K562 (cell line): ENCODE results near the gene MYH15. TPM values are rescaled to one million over a fixed set of nuclear protein-coding genes. Genes with fewer than 3 reads are reported as not detected.

ENCODE experiments used
- ATAC-seq: fragments of 200-7000 bp; cut with Tn5 transposase; 3 replicates; pipeline ENCODE4 v1.9.1; 2020; ENCODE audit warnings: moderate library complexity
- BruUV-seq: library from RNA; stranded (reverse); fragments of 400-500 nt; replicated peaks from 2 replicates; lab custom pipeline; 2021; lab: Mats Ljungman, UMichigan
- CTCF ChIA-PET: fragments of 300-600 bp; formaldehyde crosslinking; extraction: SDS; loops from one replicate; lab custom pipeline; 2021; ENCODE audit warnings: low intra/inter-chr PET ratio; lab: Yijun Ruan, JAX
- POLR2A ChIA-PET: fragments of 300-600, 350-650 bp; sonication (Branson Sonifier 250); formaldehyde crosslinking; extraction: SDS; loops from one replicate; lab custom pipeline; 2021; ENCODE audit warnings: antibody characterized with exemption, inconsistent platforms; lab: Yijun Ruan, JAX
- DNase-seq, 4 experiments: peaks; one replicate each; pipeline versions ENCODE4 v3.0.0 to v3.0.0-alpha.2; 2011 to 2018; ENCODE audit warnings: low spot score in 3 of 4, mixed read lengths in 3 of 4; ENCODE audit errors: extremely low read depth in 1 of 4
- FAIRE-seq: peaks from 2 replicates; lab custom pipeline; 2011; peaks lifted over from hg19 to GRCh38; lab: Jason Lieb, UNC
- H2AFZ ChIP-seq: 2 replicates; pipeline ENCODE4 v1.6.0; 2011; ENCODE audit warnings: low read depth, low read length, control low read depth, inconsistent platforms
- H3K27ac ChIP-seq: fragments of 200-600 bp; 3 replicates; pipeline ENCODE4 v1.8.0; 2011; ENCODE audit warnings: low read depth, mild to moderate bottlenecking, control low read depth, inconsistent platforms, low read length, moderate library complexity, mixed read lengths; ENCODE audit errors: extremely low read depth
- H3K27me3 ChIP-seq, 2 experiments: fragments of 300-600 bp in 1 of 2; 2 replicates in 1 of 2; 3 replicates in 1 of 2; pipeline versions ENCODE4 v1.6.0 to v1.8.0; 2011; ENCODE audit warnings: inconsistent platforms in 2 of 2, low read length in 2 of 2, mild to moderate bottlenecking in 1 of 2, mixed read lengths in 1 of 2, moderate library complexity in 1 of 2; ENCODE audit not compliant: control insufficient read depth in 2 of 2, insufficient read depth in 2 of 2
- H3K36me3 ChIP-seq: fragments of 300-600 bp; 3 replicates; pipeline ENCODE4 v1.8.0; 2011; ENCODE audit warnings: mild to moderate bottlenecking, low read length, inconsistent platforms; ENCODE audit not compliant: control insufficient read depth, insufficient read depth
- H3K4me1 ChIP-seq, 2 experiments: fragments of 200-600 bp in 1 of 2; replicated peaks in 1 of 2; 2 replicates in 1 of 2; 3 replicates in 1 of 2; pipeline versions ENCODE4 v1.5.1 to v1.8.0; 2011; ENCODE audit warnings: inconsistent platforms in 2 of 2, low read length in 2 of 2, mild to moderate bottlenecking in 1 of 2, mixed read lengths in 1 of 2, moderate library complexity in 1 of 2; ENCODE audit not compliant: control insufficient read depth in 2 of 2, insufficient read depth in 2 of 2
- H3K4me2 ChIP-seq: 2 replicates; pipeline ENCODE4 v1.6.1; 2011; ENCODE audit warnings: low read length, control low read depth, inconsistent platforms, mixed read lengths; ENCODE audit not compliant: insufficient read depth
- H3K4me3 ChIP-seq: fragments of 200-600 bp; sonication (generic), shearing (Covaris generic); 2 replicates; pipeline ENCODE4 v1.5.1; 2016; ENCODE audit warnings: control low read depth, inconsistent platforms
- H3K79me2 ChIP-seq: fragments of 200-600 bp; 3 replicates; pipeline ENCODE4 v1.8.0; 2011; ENCODE audit warnings: low read length, inconsistent platforms; ENCODE audit not compliant: control insufficient read depth, insufficient read depth
- H3K9ac ChIP-seq, 2 experiments: 2 replicates each; pipeline versions ENCODE4 v1.6.0 to v1.6.1; 2011; ENCODE audit warnings: low read depth in 2 of 2, low read length in 2 of 2, control low read depth in 1 of 2, inconsistent platforms in 1 of 2, mild to moderate bottlenecking in 1 of 2, mixed read lengths in 1 of 2; ENCODE audit not compliant: insufficient read depth in 1 of 2
- H3K9me1 ChIP-seq: one replicate; pipeline ENCODE4 v1.6.0; 2011; ENCODE audit warnings: inconsistent platforms, mild to moderate bottlenecking, low read length, moderate library complexity; ENCODE audit not compliant: control insufficient read depth, insufficient read depth
- H3K9me3 ChIP-seq: replicated peaks from 2 replicates; pipeline ENCODE4 v1.5.1; 2011; ENCODE audit warnings: low read depth, low read length, inconsistent platforms; ENCODE audit not compliant: control insufficient read depth, insufficient read depth
- H4K20me1 ChIP-seq: replicated peaks from 2 replicates; pipeline ENCODE4 v1.6.1; 2011; ENCODE audit warnings: low read length, inconsistent platforms, mixed read lengths; ENCODE audit not compliant: control insufficient read depth, insufficient read depth
- EGR1 ChIP-seq: fragments of 450-650 bp; conservative IDR thresholded peaks from 2 replicates; pipeline ENCODE4 v1.6.1; 2017; ENCODE audit warnings: mild to moderate bottlenecking
- MCM3 ChIP-seq: fragments of 450-650 bp; IDR thresholded peaks from 2 replicates; pipeline ENCODE4 v1.6.1; 2016
- NFIX ChIP-seq: fragments of 250-450 bp; sonication (Bioruptor Pico); IDR thresholded peaks from 2 replicates; pipeline ENCODE4 v1.4.0; 2020; ENCODE audit warnings: low read depth, mild to moderate bottlenecking, moderate library complexity
- RBM34 ChIP-seq: fragments of 200-400 bp; formaldehyde crosslinking; IDR thresholded peaks from 2 replicates; pipeline ENCODE4 v1.6.1; 2018; ENCODE audit warnings: low read length, borderline replicate concordance; ENCODE audit not compliant: insufficient read depth
- TBL1XR1 ChIP-seq, 2 experiments: IDR thresholded peaks; 2 replicates each; pipeline ENCODE4 v1.6.1; 2012; ENCODE audit warnings: improper control_type of control experiment in 2 of 2, low read length in 2 of 2, mild to moderate bottlenecking in 1 of 2
- ZNF695 ChIP-seq: fragments of 450-650 bp; formaldehyde crosslinking; IDR thresholded peaks from 2 replicates; pipeline ENCODE4 v1.4.0; 2020; ENCODE audit warnings: mild to moderate bottlenecking, moderate library complexity
- WGBS: fragments of 100-300 bp; shearing (Covaris generic); methylation state at CpG from one replicate; pipeline ENCODE4 v1.1.6; 2016; ENCODE audit warnings: low coverage, mixed read lengths; ENCODE audit not compliant: insufficient coverage; ENCODE audit errors: missing lambda C conversion rate; 5-methylcytosine and 5-hydroxymethylcytosine counted together
- in situ Hi-C: fragments of 300-500 bp; cut with MboI; formaldehyde crosslinking; loops from 4 replicates; pipeline ENCODE4 v1.15.0; 2018; ENCODE audit warnings: inconsistent platforms, mixed read lengths
- intact Hi-C: fragments of 100-400 bp; cut with micrococcal nuclease; formaldehyde crosslinking; loops from 2 replicates; pipeline ENCODE4 v1.14.2; 2022
- polyA plus RNA-seq, 8 experiments: library from polyadenylated mRNA; depleted of rRNA in 4 of 8; stranded (reverse) in 5 of 8; unstranded in 3 of 8; fragments of >200 nt; fragmentation: Nextera tagmentation in 2 of 8; fragmentation: Illumina TruSeq in 1 of 8; extraction: Ambion mirVana in 2 of 8; extraction: Trizol in 1 of 8; gene quantifications; 2 replicates each; pipeline versions ENCODE4 v1.2.1 to v1.2.3, GENCODE V29; 2011 to 2014; ENCODE audit warnings: inconsistent platforms in 1 of 8, missing spikeins in 1 of 8
- total RNA-seq, 7 experiments: library from RNA; depleted of rRNA in 6 of 7; stranded (reverse); fragments of >200 nt in 6 of 7; fragmentation: Illumina TruSeq in 2 of 7; extraction: Trizol in 2 of 7; gene quantifications; 2 replicates each; pipeline versions ENCODE4 v1.2.1 to v1.2.3, GENCODE V29; 2011 to 2021; ENCODE audit warnings: low replicate concordance in 1 of 7
- TF ChIP-seq, protein P1 (sequence below): fragments of 450-650 bp; IDR thresholded peaks from 2 replicates; pipeline ENCODE4 v1.6.1; 2016; ENCODE audit warnings: antibody characterized with exemption
- TF ChIP-seq, protein P2 (sequence below): fragments of 450-650 bp; IDR thresholded peaks from 2 replicates; pipeline ENCODE4 v1.6.1; 2018; ENCODE audit not compliant: partially characterized antibody

Gene MYH15
- total and polyA plus RNA-seq, 9 of the 15 experiments (the other 6 are each of a cell fraction or from before 2014, with no cell fraction given) = 0.03 to 0.29 (median 0.12) TPM

DNA sequence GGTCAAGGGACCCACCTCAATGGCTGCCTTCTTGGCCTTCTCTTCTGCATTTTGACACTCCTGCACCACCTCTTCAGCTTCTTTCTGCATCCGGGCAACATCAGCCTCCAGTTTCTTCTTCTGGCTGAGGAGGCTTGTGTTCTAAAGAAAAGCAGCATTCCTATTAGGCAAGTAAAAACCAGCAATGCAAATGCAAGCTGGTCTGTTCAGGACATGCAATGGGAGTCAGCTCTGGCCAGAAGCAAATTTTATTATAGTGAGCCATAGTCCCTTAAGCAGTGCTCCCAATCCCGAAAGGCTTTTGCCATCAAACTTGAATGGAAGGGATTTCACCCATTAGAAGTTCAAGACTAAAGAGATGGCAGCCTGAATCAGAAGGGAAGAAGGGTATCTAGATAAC lies 116.4 kb downstream of the MYH15 start (continued):
- no peak for TF ChIP-seq TBL1XR1 (IDR thresholded peaks at IDR 0.05; ENCODE audit: low read length in 2 of 2)
- no peak for TF ChIP-seq MCM3
- TF ChIP-seq, protein P1, sequence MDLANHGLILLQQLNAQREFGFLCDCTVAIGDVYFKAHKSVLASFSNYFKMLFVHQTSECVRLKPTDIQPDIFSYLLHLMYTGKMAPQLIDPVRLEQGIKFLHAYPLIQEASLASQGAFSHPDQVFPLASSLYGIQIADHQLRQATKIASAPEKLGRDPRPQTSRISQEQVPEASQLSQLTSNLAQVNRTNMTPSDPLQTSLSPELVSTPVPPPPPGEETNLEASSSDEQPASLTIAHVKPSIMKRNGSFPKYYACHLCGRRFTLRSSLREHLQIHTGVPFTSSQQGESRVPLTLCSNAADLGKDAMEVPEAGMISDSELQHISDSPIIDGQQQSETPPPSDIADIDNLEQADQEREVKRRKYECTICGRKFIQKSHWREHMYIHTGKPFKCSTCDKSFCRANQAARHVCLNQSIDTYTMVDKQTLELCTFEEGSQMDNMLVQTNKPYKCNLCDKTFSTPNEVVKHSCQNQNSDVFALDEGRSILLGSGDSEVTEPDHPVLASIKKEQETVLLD = no peak
- no peak for TF ChIP-seq RBM34
- TF ChIP-seq NFIX = no peak
- no peak for TF ChIP-seq ZNF695 (CRISPR knock-in tag)

DNA sequence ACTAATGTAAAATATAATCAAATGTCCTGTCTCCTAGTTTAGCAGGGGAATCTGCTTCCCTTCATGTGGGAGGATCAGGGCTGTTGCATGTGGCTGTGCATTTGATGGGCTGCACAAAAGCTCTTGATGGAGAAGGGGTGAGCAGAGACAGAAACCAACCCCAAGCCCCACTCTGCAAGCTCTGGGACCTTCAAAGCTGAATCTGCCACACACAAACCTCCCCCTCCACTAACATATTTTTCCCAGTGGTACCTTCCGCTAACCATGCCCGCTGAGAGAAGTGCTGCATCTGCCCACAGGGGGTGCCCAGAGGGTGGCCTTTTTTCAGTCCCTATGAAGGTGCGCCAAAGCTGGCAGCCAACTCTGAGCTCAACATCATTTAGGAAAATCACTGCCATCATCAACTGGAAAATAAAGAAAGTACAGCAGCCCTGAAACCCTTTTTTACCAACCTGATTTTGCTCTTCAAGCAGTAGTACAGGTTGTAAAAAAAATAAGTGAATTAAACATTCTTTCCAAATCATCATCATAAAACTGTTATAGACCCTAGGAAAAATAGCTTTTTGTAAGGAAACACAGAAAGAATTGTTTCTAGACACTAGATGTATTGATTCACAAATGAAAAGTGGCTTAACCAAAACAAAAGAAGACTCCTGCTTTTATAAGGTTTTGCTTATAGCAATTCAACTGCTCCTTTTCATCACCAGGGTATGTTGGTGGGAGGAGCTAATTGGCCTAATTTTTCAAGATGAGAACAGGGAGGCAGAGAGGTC lies 117.1 kb downstream of the MYH15 start:
- no peak overlapping the region for H3K4me3 ChIP-seq
- H3K9me3 ChIP-seq = no peaks in the 10 kb centered on the region
- no peaks in the 10 kb centered on the region for H3K79me2 ChIP-seq
- WGBS = 0% methylated on average over 1 of the region's 3 CpGs
- no peak for FAIRE-seq
- BruUV-seq = no TSS peak
- no peak for TF ChIP-seq EGR1
- TF ChIP-seq, protein P2, sequence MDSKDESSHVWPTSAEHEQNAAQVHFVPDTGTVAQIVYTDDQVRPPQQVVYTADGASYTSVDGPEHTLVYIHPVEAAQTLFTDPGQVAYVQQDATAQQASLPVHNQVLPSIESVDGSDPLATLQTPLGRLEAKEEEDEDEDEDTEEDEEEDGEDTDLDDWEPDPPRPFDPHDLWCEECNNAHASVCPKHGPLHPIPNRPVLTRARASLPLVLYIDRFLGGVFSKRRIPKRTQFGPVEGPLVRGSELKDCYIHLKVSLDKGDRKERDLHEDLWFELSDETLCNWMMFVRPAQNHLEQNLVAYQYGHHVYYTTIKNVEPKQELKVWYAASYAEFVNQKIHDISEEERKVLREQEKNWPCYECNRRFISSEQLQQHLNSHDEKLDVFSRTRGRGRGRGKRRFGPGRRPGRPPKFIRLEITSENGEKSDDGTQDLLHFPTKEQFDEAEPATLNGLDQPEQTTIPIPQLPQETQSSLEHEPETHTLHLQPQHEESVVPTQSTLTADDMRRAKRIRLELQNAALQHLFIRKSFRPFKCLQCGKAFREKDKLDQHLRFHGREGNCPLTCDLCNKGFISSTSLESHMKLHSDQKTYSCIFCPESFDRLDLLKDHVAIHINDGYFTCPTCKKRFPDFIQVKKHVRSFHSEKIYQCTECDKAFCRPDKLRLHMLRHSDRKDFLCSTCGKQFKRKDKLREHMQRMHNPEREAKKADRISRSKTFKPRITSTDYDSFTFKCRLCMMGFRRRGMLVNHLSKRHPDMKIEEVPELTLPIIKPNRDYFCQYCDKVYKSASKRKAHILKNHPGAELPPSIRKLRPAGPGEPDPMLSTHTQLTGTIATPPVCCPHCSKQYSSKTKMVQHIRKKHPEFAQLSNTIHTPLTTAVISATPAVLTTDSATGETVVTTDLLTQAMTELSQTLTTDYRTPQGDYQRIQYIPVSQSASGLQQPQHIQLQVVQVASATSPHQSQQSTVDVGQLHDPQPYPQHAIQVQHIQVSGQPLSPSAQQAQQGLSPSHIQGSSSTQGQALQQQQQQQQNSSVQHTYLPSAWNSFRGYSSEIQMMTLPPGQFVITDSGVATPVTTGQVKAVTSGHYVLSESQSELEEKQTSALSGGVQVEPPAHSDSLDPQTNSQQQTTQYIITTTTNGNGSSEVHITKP = peak; percentile 34
- H3K27me3 ChIP-seq = no peaks in the 10 kb centered on the region; a peak in 2 of 5 replicates
- intact Hi-C loops = no loop called here
- no peak for DNase-seq
- POLR2A ChIA-PET = interaction anchor here (0.6 kb wide), 1 partner anchor 52 kb away, joined by 3 read pairs; no protein-coding TSS in a partner anchor
- H3K4me2 ChIP-seq = no peak overlapping the region
- no peak overlapping the region for H3K9ac ChIP-seq
- H3K36me3 ChIP-seq = no peaks in the 10 kb centered on the region
- H4K20me1 ChIP-seq = no peaks in the 10 kb centered on the region
- CTCF ChIA-PET = no interaction called here
- H3K9me1 ChIP-seq = no peaks in the 10 kb centered on the region
- in situ Hi-C loops = no loop called here
- H3K4me1 ChIP-seq = no peaks in the 10 kb centered on the region
- H2AFZ ChIP-seq = no peak overlapping the region
- H3K27ac ChIP-seq = no peak overlapping the region
- ATAC-seq = no peak
